ENCODE measurements around the gene GDAP2.
A peak's percentile ranks its signal among the peaks of the same experiment; 100 is the strongest.

The GDAP2 gene

GRCh38 chr1:117929343-117930172 is at the start of gene GDAP2, which contains the start of gene WDR3:
GDAP2 (minus strand) TSS chr1:117929621; CDS start chr1:117920357, 9,264 bp downstream.
WDR3 (plus strand) TSS chr1:117929739; CDS start chr1:117933320, 3,581 bp downstream.
- DNase-seq (ENCODE audit: extremely low spot score): peak; percentile 96
- TF ChIP-seq TARDBP (IDR thresholded peaks at IDR 0.05) (no peak), L3MBTL2 (conservative IDR thresholded peaks at IDR 0.05) (peak; percentile 39; the same call in 1 of the 2 replicates), CTBP1 (IDR thresholded peaks at IDR 0.05; ENCODE audit: borderline replicate concordance) (no peak), SP1 (IDR thresholded peaks at IDR 0.05) (no peak), ARNT (IDR thresholded peaks at IDR 0.05) (no peak), PKNOX1 (IDR thresholded peaks at IDR 0.05) (no peak), LEF1 (IDR thresholded peaks at IDR 0.05; ENCODE audit: borderline replicate concordance) (no peak), ELF4 (IDR thresholded peaks at IDR 0.05) (peak; percentile 88)
- CTCF ChIA-PET: interaction anchor here (0.7 kb wide), 1 partner anchor 13 kb away, joined by 3 read pairs; no protein-coding TSS in a partner anchor
- POLR2A ChIA-PET: interaction anchor here (0.7 to 2.0 kb wide), 10 partner anchors 10 to 323 kb away, joined by 3 to 8 read pairs (median 4); no protein-coding TSS in a partner anchor

GRCh38 chr1:117976381-117976780 is 47.0 kb upstream of the GDAP2 start:
- no peak for DNase-seq (ENCODE audit: extremely low spot score)
- TF ChIP-seq HDGF (IDR thresholded peaks at IDR 0.05; ENCODE audit: borderline replicate concordance): no peak
- no peak for TF ChIP-seq ELF4 (IDR thresholded peaks at IDR 0.05)
- TF ChIP-seq SP1 (IDR thresholded peaks at IDR 0.05): no peak
- TF ChIP-seq ARNT (IDR thresholded peaks at IDR 0.05): no peak
- TF ChIP-seq BHLHE40 (IDR thresholded peaks at IDR 0.05; ENCODE audit: borderline replicate concordance): no peak
- TF ChIP-seq SUZ12 (IDR thresholded peaks at IDR 0.05): no peak
- no peak for TF ChIP-seq TARDBP (IDR thresholded peaks at IDR 0.05)
- no peak for TF ChIP-seq PKNOX1 (IDR thresholded peaks at IDR 0.05)
- TF ChIP-seq CTBP1 (IDR thresholded peaks at IDR 0.05; ENCODE audit: borderline replicate concordance): no peak
- no peak for TF ChIP-seq L3MBTL2 (conservative IDR thresholded peaks at IDR 0.05)
- TF ChIP-seq LEF1 (IDR thresholded peaks at IDR 0.05; ENCODE audit: borderline replicate concordance): no peak
- no peak for TF ChIP-seq ZNF384 (IDR thresholded peaks at IDR 0.05)
- no peak for TF ChIP-seq NFRKB (IDR thresholded peaks at IDR 0.05)
- TF ChIP-seq FOXM1 (IDR thresholded peaks at IDR 0.05; ENCODE audit: borderline replicate concordance): no peak
- no peak for TF ChIP-seq FOXA1 (IDR thresholded peaks at IDR 0.05)
- no peak for TF ChIP-seq FOXK2 (IDR thresholded peaks at IDR 0.05)
- ChIA-PET POLR2A (no interaction called here), CTCF (no interaction called here)

GRCh38 chr1:117971777-117972176 is 42.4 kb upstream of the GDAP2 start:
- CTCF ChIA-PET: no interaction called here
- no peak for TF ChIP-seq LEF1 (IDR thresholded peaks at IDR 0.05; ENCODE audit: borderline replicate concordance)
- TF ChIP-seq FOXK2 (IDR thresholded peaks at IDR 0.05): no peak
- no peak for TF ChIP-seq FOXM1 (IDR thresholded peaks at IDR 0.05; ENCODE audit: borderline replicate concordance)
- TF ChIP-seq PKNOX1 (IDR thresholded peaks at IDR 0.05): no peak
- no peak for TF ChIP-seq SP1 (IDR thresholded peaks at IDR 0.05)
- no peak for TF ChIP-seq ARNT (IDR thresholded peaks at IDR 0.05)
- no peak for TF ChIP-seq L3MBTL2 (conservative IDR thresholded peaks at IDR 0.05)
- no peak for TF ChIP-seq ZNF384 (IDR thresholded peaks at IDR 0.05)
- no peak for TF ChIP-seq BHLHE40 (IDR thresholded peaks at IDR 0.05; ENCODE audit: borderline replicate concordance)
- no peak for TF ChIP-seq FOXA1 (IDR thresholded peaks at IDR 0.05)

GRCh38 chr1:117970252-117970651 is 40.8 kb upstream of the GDAP2 start:
- TF ChIP-seq CTBP1 (IDR thresholded peaks at IDR 0.05; ENCODE audit: borderline replicate concordance) (no peak), ARNT (IDR thresholded peaks at IDR 0.05) (no peak), L3MBTL2 (conservative IDR thresholded peaks at IDR 0.05) (no peak), TARDBP (IDR thresholded peaks at IDR 0.05) (no peak), SUZ12 (IDR thresholded peaks at IDR 0.05) (no peak), SP1 (IDR thresholded peaks at IDR 0.05) (no peak), BHLHE40 (IDR thresholded peaks at IDR 0.05; ENCODE audit: borderline replicate concordance) (no peak), PKNOX1 (IDR thresholded peaks at IDR 0.05) (no peak), FOXM1 (IDR thresholded peaks at IDR 0.05; ENCODE audit: borderline replicate concordance) (no peak), FOXK2 (IDR thresholded peaks at IDR 0.05) (no peak), FOXA1 (IDR thresholded peaks at IDR 0.05) (no peak), ZNF384 (IDR thresholded peaks at IDR 0.05) (no peak)
- no peak for DNase-seq (ENCODE audit: extremely low spot score)
- ChIA-PET POLR2A (no interaction called here), CTCF (no interaction called here)

More at GRCh38 chr1:117971777-117972176, 42.4 kb upstream of the GDAP2 start:
- POLR2A ChIA-PET: no interaction called here
- DNase-seq (ENCODE audit: extremely low spot score): no peak

GRCh38 chr1:117967881-117968280 is 38.5 kb upstream of the GDAP2 start:
- DNase-seq (ENCODE audit: extremely low spot score): no peak
- POLR2A ChIA-PET: no interaction called here
- TF ChIP-seq ELF4 (IDR thresholded peaks at IDR 0.05) (no peak), TARDBP (IDR thresholded peaks at IDR 0.05) (no peak), FOXK2 (IDR thresholded peaks at IDR 0.05) (no peak), CTBP1 (IDR thresholded peaks at IDR 0.05; ENCODE audit: borderline replicate concordance) (no peak), HDGF (IDR thresholded peaks at IDR 0.05; ENCODE audit: borderline replicate concordance) (no peak), FOXM1 (IDR thresholded peaks at IDR 0.05; ENCODE audit: borderline replicate concordance) (no peak), BHLHE40 (IDR thresholded peaks at IDR 0.05; ENCODE audit: borderline replicate concordance) (no peak), ZNF384 (IDR thresholded peaks at IDR 0.05) (no peak), LEF1 (IDR thresholded peaks at IDR 0.05; ENCODE audit: borderline replicate concordance) (no peak), L3MBTL2 (conservative IDR thresholded peaks at IDR 0.05) (no peak)
- CTCF ChIA-PET: interaction anchor here (1.4 kb wide), 1 partner anchor 15 kb away, joined by 3 read pairs; no protein-coding TSS in a partner anchor

Data from HEK293T (cell line).